Right cardiac atrium (tissue), 5 donors: ENCODE measurements around the gene IER3. TPM values are rescaled to one million over a fixed set of nuclear protein-coding genes. Genes with fewer than 3 reads are reported as not detected.
A peak's percentile ranks its signal among the peaks of the same experiment; 100 is the strongest.

Experiments used
- ATAC-seq, 2 donors: fragments of 200-7000 bp; cut with Tn5 transposase; one replicate each; pipeline versions ENCODE4 v1.8.0 to v1.9.1; 2020; ENCODE audit warnings: moderate library complexity in 2 of 2, mild to moderate bottlenecking in 1 of 2
- DNase-seq, 3 donors: peaks; one replicate each; pipeline ENCODE4 v3.0.0-alpha.2; 2020
- H3K27ac ChIP-seq: one replicate; pipeline ENCODE4 v1.5.1; 2013; ENCODE audit warnings: mild to moderate bottlenecking, low read length, control low read depth, moderate library complexity
- H3K27me3 ChIP-seq: one replicate; pipeline ENCODE4 v1.6.1; 2013; ENCODE audit not compliant: control insufficient read depth, insufficient read depth
- H3K4me1 ChIP-seq: one replicate; pipeline ENCODE4 v1.6.1; 2013; ENCODE audit warnings: low read length; ENCODE audit not compliant: control insufficient read depth, insufficient read depth
- H3K4me3 ChIP-seq: one replicate; pipeline ENCODE4 v1.5.1; 2013; ENCODE audit warnings: low read length, control low read depth
- H3K9me3 ChIP-seq: one replicate; pipeline ENCODE4 v1.6.1; 2013; ENCODE audit warnings: low read length; ENCODE audit not compliant: control insufficient read depth
- WGBS: extraction: QIAGEN DNeasy Blood & Tissue Kit; methylation state at CpG from one replicate; pipeline ENCODE4 v1.1.7; 2013; 5-methylcytosine and 5-hydroxymethylcytosine counted together
- intact Hi-C, 4 donors: fragments of 100-400 bp; cut with DNase I; formaldehyde crosslinking; loops; one replicate each; pipeline versions ENCODE4 v1.11.0 to v1.14.0; 2022 to 2023
- polyA plus RNA-seq: library from polyadenylated mRNA; stranded (reverse); fragments of 200-250 nt; gene quantifications from one replicate; pipeline ENCODE4 v1.2.3, GENCODE V29; 2013
- total RNA-seq, 4 donors: library from RNA; stranded (reverse); fragmentation: NEBNext Ultra II Directional; extraction: Animal tissue kit (Norgen Biotek cat#: 25700); gene quantifications; one replicate each; pipeline ENCODE4 v1.2.1, GENCODE V29; 2021
- donor health status: healthy with polysubstance abuse.
- donor health status: DM: no; HTN: yes; CAD: no.
- donor health status: DM: no; HTN: no; CAD: no.
- donor health status: DM: no; HTN: yes; CAD: no; lungs with severe emphysema.
- donor health status: DM: yes; HTN: yes; CAD: no.

The IER3 gene
- total and polyA plus RNA-seq, 5 donors, result 22.4 to 63.6 (median 43.4) TPM

GRCh38 chr6:30780642-30780920 is 36.2 kb upstream of the IER3 start:
- DNase-seq (no peak), ATAC-seq (no peak)
- H3K9me3 ChIP-seq, result no peaks in the 10 kb centered on the region
- intact Hi-C loops, result loop anchor here in 2 of 4 donors (5.0 kb wide), 1 partner anchor 38 kb away; the partner anchor contains the start of genes FLOT1 (in 2 of the 2) and IER3 (in 2 of the 2)
- H3K4me1 ChIP-seq, result peaks cover 22% of the 10 kb centered on the region
- no peak overlapping the region for H3K27ac ChIP-seq
- H3K4me3 ChIP-seq, result no peak overlapping the region
- WGBS, result 93% methylated on average over 1 of the region's 1 CpG
- H3K27me3 ChIP-seq, result no peaks in the 10 kb centered on the region

GRCh38 chr6:30779850-30780641 is 35.7 kb upstream of the IER3 start:
- Histone ChIP-seq H3K4me3 (no peak overlapping the region), H3K27ac (peak overlapping the region; percentile 75), H3K9me3 (no peaks in the 10 kb centered on the region), H3K27me3 (no peaks in the 10 kb centered on the region), H3K4me1 (peaks cover 22% of the 10 kb centered on the region)
- ATAC-seq, result no peak
- no peak for DNase-seq
- WGBS, result 86% methylated on average over 10 of the region's 10 CpGs
- intact Hi-C loops, result loop anchor here in 3 of 4 donors (5.0 kb wide), 2 partner anchors 38 to 42 kb away; partner anchors contain the start of genes FLOT1 (in 2 of the 3) and IER3 (in 2 of the 3)

GRCh38 chr6:30778001-30778635 is 33.8 kb upstream of the IER3 start:
- Histone ChIP-seq H3K4me1 (peaks cover 22% of the 10 kb centered on the region), H3K9me3 (no peaks in the 10 kb centered on the region), H3K27ac (peak overlapping the region; percentile 96), H3K27me3 (no peaks in the 10 kb centered on the region), H3K4me3 (no peak overlapping the region)
- no peak for DNase-seq
- WGBS, result 75% methylated on average over 3 of the region's 3 CpGs
- no peak for ATAC-seq
- intact Hi-C loops, result loop anchor here in 1 of 4 donors (5.0 kb wide), 1 partner anchor 44 kb away; no protein-coding TSS in a partner anchor

- intact Hi-C loops, result loop anchor here in 1 of 4 donors (5.0 kb wide), 1 partner anchor 45 kb away; no protein-coding TSS in a partner anchor
- ATAC-seq (no peak), DNase-seq (no peak)
- Histone ChIP-seq H3K4me3 (no peak overlapping the region), H3K27ac (no peak overlapping the region), H3K9me3 (no peaks in the 10 kb centered on the region), H3K4me1 (peaks cover 22% of the 10 kb centered on the region), H3K27me3 (no peaks in the 10 kb centered on the region)
- 96% methylated on average over 3 of the region's 3 CpGs for WGBS
Observed at GRCh38 chr6:30777155-30777485, 32.8 kb upstream of the IER3 start.

- Histone ChIP-seq H3K9me3 (no peaks in the 10 kb centered on the region), H3K27me3 (no peaks in the 10 kb centered on the region), H3K4me3 (no peak overlapping the region), H3K27ac (no peak overlapping the region), H3K4me1 (peaks cover 22% of the 10 kb centered on the region)
- ATAC-seq (no peak), DNase-seq (no peak)
- intact Hi-C loops, result loop anchor here in 1 of 4 donors (5.0 kb wide), 1 partner anchor 46 kb away; no protein-coding TSS in a partner anchor
- WGBS, result 89% methylated on average over 5 of the region's 5 CpGs
Observed at GRCh38 chr6:30776390-30777154, 32.2 kb upstream of the IER3 start.

- Histone ChIP-seq H3K27me3 (no peaks in the 10 kb centered on the region), H3K27ac (no peak overlapping the region), H3K4me1 (peaks cover 11% of the 10 kb centered on the region), H3K4me3 (no peak overlapping the region), H3K9me3 (no peaks in the 10 kb centered on the region)
- DNase-seq (no peak), ATAC-seq (no peak)
- intact Hi-C loops, result loop anchor here in 1 of 4 donors (5.0 kb wide), 1 partner anchor 47 kb away; no protein-coding TSS in a partner anchor
- 84% methylated on average over 2 of the region's 2 CpGs for WGBS
Observed at GRCh38 chr6:30775104-30775503, 30.8 kb upstream of the IER3 start.

- Histone ChIP-seq H3K4me1 (peaks cover 10% of the 10 kb centered on the region), H3K27ac (no peak overlapping the region), H3K9me3 (no peaks in the 10 kb centered on the region), H3K4me3 (no peak overlapping the region), H3K27me3 (no peaks in the 10 kb centered on the region)
- intact Hi-C loops, result loop anchor here in 1 of 4 donors (5.0 kb wide), 1 partner anchor 48 kb away; no protein-coding TSS in a partner anchor
- DNase-seq (no peak), ATAC-seq (peak in 1 of 2 donors; percentile 26)
- WGBS, result 71% methylated on average over 8 of the region's 8 CpGs
Observed at GRCh38 chr6:30774701-30775100, 30.4 kb upstream of the IER3 start.

- H3K27ac ChIP-seq, result no peak overlapping the region
- 89% methylated on average over 3 of the region's 3 CpGs for WGBS
- H3K27me3 ChIP-seq, result no peaks in the 10 kb centered on the region
- ATAC-seq (no peak), DNase-seq (no peak)
- no peak overlapping the region for H3K4me3 ChIP-seq
- intact Hi-C loops, result no loop called here
- H3K9me3 ChIP-seq, result no peaks in the 10 kb centered on the region
- H3K4me1 ChIP-seq, result peaks cover 12% of the 10 kb centered on the region
Observed at GRCh38 chr6:30770592-30770991, 26.2 kb upstream of the IER3 start.

- intact Hi-C loops, result no loop called here
- WGBS, result 65% methylated on average over 5 of the region's 5 CpGs
- Histone ChIP-seq H3K4me1 (peaks cover 12% of the 10 kb centered on the region), H3K27ac (peak overlapping the region; percentile 44), H3K9me3 (no peaks in the 10 kb centered on the region), H3K4me3 (no peak overlapping the region), H3K27me3 (no peaks in the 10 kb centered on the region)
- DNase-seq (no peak), ATAC-seq (no peak)
Observed at GRCh38 chr6:30769853-30770524, 25.6 kb upstream of the IER3 start.

- H3K27me3 ChIP-seq, result no peaks in the 10 kb centered on the region
- H3K4me3 ChIP-seq, result no peak overlapping the region
- peak in 2 of 3 donors; percentile 65 to 70 for DNase-seq
- WGBS, result 21% methylated on average over 16 of the region's 16 CpGs
- peaks cover 12% of the 10 kb centered on the region for H3K4me1 ChIP-seq
- intact Hi-C loops, result no loop called here
- peak; percentile 74 to 92 for ATAC-seq
- H3K9me3 ChIP-seq, result no peaks in the 10 kb centered on the region
- peak overlapping the region; percentile 47 for H3K27ac ChIP-seq
Observed at GRCh38 chr6:30769088-30769852, 24.9 kb upstream of the IER3 start.
